ENCODE results near the gene PROKR1.

- TF ChIP-seq SUZ12 (IDR thresholded peaks at IDR 0.05; ENCODE audit: extremely low read depth, insufficient read depth, insufficient read length), result no peak
- no peak for TF ChIP-seq YY1 (IDR thresholded peaks at IDR 0.05; ENCODE audit: insufficient read depth, insufficient read length)
- TF ChIP-seq ZNF274 (IDR thresholded peaks at IDR 0.05; ENCODE audit: low read depth, low read length), result no peak
Measured at GRCh38 chr2:68632021-68632420, 11.4 kb upstream of the PROKR1 start.

Data from NT2/D1 (cell line).